Motor neuron (in vitro differentiated cells): ENCODE measurements around the gene PPP4R4. TPM values are rescaled to one million over a fixed set of nuclear protein-coding genes. Genes with fewer than 3 reads are reported as not detected.
"Not testable (repeated sequence)": the region's sequence is repeated elsewhere in the genome, so short reads cannot be mapped to it uniquely, and the experiment has no call there.

Experiments used
- ATAC-seq, 8 experiments: fragments of 200-7000 bp; cut with Tn5 transposase; replicated peaks in 6 of 8; 2 replicates each; pipeline ENCODE4 v1.8.0; 2021; ENCODE audit warnings: mild to moderate bottlenecking in 8 of 8, moderate library complexity in 8 of 8
- H3K27ac ChIP-seq, 2 donors: fragments of 250-450 bp; sonication (Bioruptor Pico); 2 replicates each; pipeline ENCODE4 v1.9.0; 2021; ENCODE audit warnings: antibody characterized with exemption in 2 of 2, mild to moderate bottlenecking in 2 of 2, moderate library complexity in 1 of 2
- H3K4me1 ChIP-seq, 2 donors: fragments of 250-450 bp; sonication (Bioruptor Pico); replicated peaks in 1 of 2; 2 replicates each; pipeline ENCODE4 v1.6.1; 2021; ENCODE audit warnings: antibody characterized with exemption in 2 of 2, mild to moderate bottlenecking in 2 of 2, moderate library complexity in 1 of 2
- H3K4me3 ChIP-seq, 5 donors: fragments of 250-450 bp; sonication (Bioruptor Pico); 2 replicates each; pipeline ENCODE4 v1.9.0; 2021; ENCODE audit warnings: antibody characterized with exemption in 5 of 5, mild to moderate bottlenecking in 5 of 5, moderate library complexity in 4 of 5
- WGBS, 10 experiments: fragments of 450-650 bp; shearing (Covaris generic); methylation state at CpG; one replicate each; pipeline ENCODE4 v1.0.0; 2022; 5-methylcytosine and 5-hydroxymethylcytosine counted together
- in situ Hi-C, 9 experiments: fragments of 400-800 bp; cut with MboI; loops; one replicate each; pipeline ENCODE4 v1.15.0; 2021; ENCODE audit warnings: low sequenced_read_pairs in 9 of 9, low pct_unique_long_range_greater_than_20kb in 2 of 9; ENCODE audit not compliant: unreplicated experiment in 9 of 9
- total RNA-seq, 8 experiments: library from RNA; unstranded; fragments of 300-600 nt; gene quantifications; 2 replicates each; pipeline versions ENCODE4 v1.2.3 to v1.2.4, GENCODE V29; 2022

PPP4R4 gene
- total RNA-seq, 8 experiments from 2014 or later: 2.1 to 13.8 (median 7.7) TPM

- in situ Hi-C loops: no loop called here
- Histone ChIP-seq H3K4me1 (no peaks in the 10 kb centered on the region), H3K27ac (no peak within 1 kb of the TSS), H3K4me3 (no peak within 1 kb of the TSS)
- ATAC-seq: peak in 1 of 8 experiments; percentile 33
- 20 to 100% (median 80%) methylated on average over 1 to 7 of the region's 10 CpGs; no CpG with 5 or more reads in 2 of the 10 experiments for WGBS, 10 experiments
Observed at GRCh38 chr14:94292872-94293577, 118.9 kb downstream of the PPP4R4 start, which contains the start of gene SERPINA10. Gene SERPINA10 (minus strand): TSS chr14:94293268. CDS start chr14:94290593, 2,675 bp downstream.

GRCh38 chr14:94293578-94293924, 119.4 kb downstream of the PPP4R4 start:
- 0 to 100% (median 89%) methylated on average over 1 to 3 of the region's 3 CpGs; no CpG with 5 or more reads in 1 of the 10 experiments for WGBS, 10 experiments
- ATAC-seq: no peak
- in situ Hi-C loops: no loop called here

GRCh38 chr14:94295360-94296180, 121.4 kb downstream of the PPP4R4 start:
- ATAC-seq: no peak
- H3K27ac ChIP-seq: no peak overlapping the region
- H3K4me3 ChIP-seq: no peak overlapping the region
- 49 to 100% (median 88%) methylated on average over 2 to 7 of the region's 9 CpGs; no CpG with 5 or more reads in 3 of the 10 experiments for WGBS, 10 experiments
- in situ Hi-C loops: no loop called here
- no peaks in the 10 kb centered on the region for H3K4me1 ChIP-seq

More at GRCh38 chr14:94293578-94293924, 119.4 kb downstream of the PPP4R4 start:
- no peak overlapping the region for H3K4me3 ChIP-seq
- H3K27ac ChIP-seq: no peak overlapping the region
- H3K4me1 ChIP-seq: no peaks in the 10 kb centered on the region

GRCh38 chr14:94296181-94296545, 122.0 kb downstream of the PPP4R4 start:
- WGBS, 10 experiments: 0 to 100% (median 75%) methylated on average over 1 to 4 of the region's 4 CpGs; no CpG with 5 or more reads in 4 of the 10 experiments
- ATAC-seq, in situ Hi-C loops, H3K4me1 ChIP-seq, H3K27ac ChIP-seq, H3K4me3 ChIP-seq: not testable (repeated sequence)

GRCh38 chr14:94298130-94298529, 124.0 kb downstream of the PPP4R4 start:
- Histone ChIP-seq H3K4me1 (no peaks in the 10 kb centered on the region), H3K4me3 (no peak overlapping the region), H3K27ac (no peak overlapping the region)
- no peak for ATAC-seq
- in situ Hi-C loops: no loop called here
- 65 to 100% (median 90%) methylated on average over 1 to 9 of the region's 15 CpGs; no CpG with 5 or more reads in 4 of the 10 experiments for WGBS, 10 experiments

GRCh38 chr14:94303111-94303510, 129.0 kb downstream of the PPP4R4 start:
- in situ Hi-C loops: no loop called here
- Histone ChIP-seq H3K4me3 (no peak overlapping the region), H3K4me1 (no peaks in the 10 kb centered on the region), H3K27ac (no peak overlapping the region)
- ATAC-seq: no peak
- 23 to 100% (median 76%) methylated on average over 1 to 3 of the region's 7 CpGs; no CpG with 5 or more reads in 2 of the 10 experiments for WGBS, 10 experiments

- Histone ChIP-seq H3K27ac (no peak overlapping the region), H3K4me3 (no peak overlapping the region), H3K4me1 (no peaks in the 10 kb centered on the region)
- in situ Hi-C loops: no loop called here
- 60 to 100% (median 93%) methylated on average over 1 to 3 of the region's 6 CpGs; no CpG with 5 or more reads in 5 of the 10 experiments for WGBS, 10 experiments
- no peak for ATAC-seq
Observed at GRCh38 chr14:94304243-94304642, 130.1 kb downstream of the PPP4R4 start.

GRCh38 chr14:94305620-94306019, 131.5 kb downstream of the PPP4R4 start:
- ATAC-seq: no peak
- H3K4me1 ChIP-seq: no peaks in the 10 kb centered on the region
- in situ Hi-C loops: no loop called here
- no peak overlapping the region for H3K4me3 ChIP-seq
- no peak overlapping the region for H3K27ac ChIP-seq
- WGBS, 10 experiments: 14 to 83% (median 60%) methylated on average over 1 of the region's 2 CpGs; no CpG with 5 or more reads in 7 of the 10 experiments

- Histone ChIP-seq H3K4me3 (no peak overlapping the region), H3K4me1 (no peaks in the 10 kb centered on the region), H3K27ac (no peak overlapping the region)
- in situ Hi-C loops: no loop called here
- WGBS, 10 experiments: 38 to 90% (median 52%) methylated on average over 2 to 7 of the region's 12 CpGs; no CpG with 5 or more reads in 3 of the 10 experiments
- ATAC-seq: no peak
Observed at GRCh38 chr14:94306047-94306978, 132.2 kb downstream of the PPP4R4 start.

GRCh38 chr14:94307410-94307992, 133.4 kb downstream of the PPP4R4 start:
- Histone ChIP-seq H3K4me3 (no peak overlapping the region), H3K27ac (no peak overlapping the region), H3K4me1 (no peaks in the 10 kb centered on the region)
- WGBS, 10 experiments: 0 to 76% (median 41%) methylated on average over 1 to 5 of the region's 5 CpGs; no CpG with 5 or more reads in 4 of the 10 experiments
- in situ Hi-C loops: no loop called here
- ATAC-seq: peak in 1 of 8 experiments; percentile 32

GRCh38 chr14:94309721-94310120, 135.6 kb downstream of the PPP4R4 start:
- Histone ChIP-seq H3K4me3 (no peak overlapping the region), H3K27ac (no peak overlapping the region), H3K4me1 (no peaks in the 10 kb centered on the region)
- in situ Hi-C loops: no loop called here
- 20 to 100% (median 85%) methylated on average over 1 to 4 of the region's 10 CpGs; no CpG with 5 or more reads in 4 of the 10 experiments for WGBS, 10 experiments
- no peak for ATAC-seq

- 20 to 80% (median 45%) methylated on average over 1 to 2 of the region's 3 CpGs; no CpG with 5 or more reads in 6 of the 10 experiments for WGBS, 10 experiments
- H3K4me1 ChIP-seq: no peaks in the 10 kb centered on the region
- in situ Hi-C loops: no loop called here
- H3K27ac ChIP-seq: no peak overlapping the region
- ATAC-seq: no peak
- H3K4me3 ChIP-seq: no peak overlapping the region
Observed at GRCh38 chr14:94310248-94310647, 136.1 kb downstream of the PPP4R4 start.
